Measurements from ENCODE around the gene RNPS1. TPM values are rescaled to one million over a fixed set of nuclear protein-coding genes. Genes with fewer than 3 reads are reported as not detected.
"Not testable (repeated sequence)": the region's sequence is repeated elsewhere in the genome, so short reads cannot be mapped to it uniquely, and the experiment has no call there.

The RNPS1 gene
- polyA plus RNA-seq, 1 experiment: 129 TPM

GRCh38 chr16:2244301-2244700, 23.6 kb downstream of the RNPS1 start:
- Histone ChIP-seq H3K4me3 (ENCODE audit: low read depth, low read length) (no peak overlapping the region), H3K27me3 (ENCODE audit: control insufficient read depth, insufficient read depth, low read length) (no peaks in the 10 kb centered on the region), H3K36me3 (ENCODE audit: control insufficient read depth, insufficient read depth, low read length) (peaks cover 28% of the 10 kb centered on the region)
- ChIA-PET POLR2A (no interaction called here), CTCF (no interaction called here)
- no peak for DNase-seq (ENCODE audit: low read depth)
- TF ChIP-seq, protein P1, sequence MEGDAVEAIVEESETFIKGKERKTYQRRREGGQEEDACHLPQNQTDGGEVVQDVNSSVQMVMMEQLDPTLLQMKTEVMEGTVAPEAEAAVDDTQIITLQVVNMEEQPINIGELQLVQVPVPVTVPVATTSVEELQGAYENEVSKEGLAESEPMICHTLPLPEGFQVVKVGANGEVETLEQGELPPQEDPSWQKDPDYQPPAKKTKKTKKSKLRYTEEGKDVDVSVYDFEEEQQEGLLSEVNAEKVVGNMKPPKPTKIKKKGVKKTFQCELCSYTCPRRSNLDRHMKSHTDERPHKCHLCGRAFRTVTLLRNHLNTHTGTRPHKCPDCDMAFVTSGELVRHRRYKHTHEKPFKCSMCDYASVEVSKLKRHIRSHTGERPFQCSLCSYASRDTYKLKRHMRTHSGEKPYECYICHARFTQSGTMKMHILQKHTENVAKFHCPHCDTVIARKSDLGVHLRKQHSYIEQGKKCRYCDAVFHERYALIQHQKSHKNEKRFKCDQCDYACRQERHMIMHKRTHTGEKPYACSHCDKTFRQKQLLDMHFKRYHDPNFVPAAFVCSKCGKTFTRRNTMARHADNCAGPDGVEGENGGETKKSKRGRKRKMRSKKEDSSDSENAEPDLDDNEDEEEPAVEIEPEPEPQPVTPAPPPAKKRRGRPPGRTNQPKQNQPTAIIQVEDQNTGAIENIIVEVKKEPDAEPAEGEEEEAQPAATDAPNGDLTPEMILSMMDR (IDR thresholded peaks at IDR 0.05; ENCODE audit: insufficient read depth, low read depth, low read length): no peak

DNA sequence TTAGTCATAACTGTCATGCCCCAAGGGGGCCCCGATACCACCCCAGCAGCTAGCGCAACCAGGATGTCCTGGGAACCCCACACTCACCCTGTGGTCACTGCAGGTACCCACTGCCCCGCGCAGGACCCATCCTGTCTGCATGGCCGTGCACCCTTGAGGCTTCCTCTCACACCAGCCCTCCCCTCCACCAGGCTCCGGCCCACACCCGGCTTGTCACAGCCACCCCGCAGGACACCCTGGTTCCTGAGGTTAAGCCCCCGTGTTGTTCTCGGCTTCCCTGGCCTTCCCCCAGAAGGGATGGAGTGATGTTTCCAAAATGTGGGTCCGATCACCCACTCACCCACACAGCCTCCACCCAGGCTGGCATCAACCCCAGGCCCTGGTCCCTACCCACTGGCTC, 24.1 kb downstream of the RNPS1 start:
- ChIA-PET POLR2A (no interaction called here), CTCF (no interaction called here)
- DNase-seq (ENCODE audit: low read depth): no peak

GRCh38 chr16:2243031-2243528, 24.8 kb downstream of the RNPS1 start:
- peaks cover 28% of the 10 kb centered on the region for H3K36me3 ChIP-seq (ENCODE audit: control insufficient read depth, insufficient read depth, low read length)
- H3K27me3 ChIP-seq (ENCODE audit: control insufficient read depth, insufficient read depth, low read length): no peaks in the 10 kb centered on the region
- POLR2A ChIA-PET: no interaction called here
- H3K4me3 ChIP-seq (ENCODE audit: low read depth, low read length): no peak overlapping the region
- CTCF ChIA-PET: no interaction called here
- TF ChIP-seq, protein P1 (IDR thresholded peaks at IDR 0.05; ENCODE audit: insufficient read depth, low read depth, low read length): no peak
- no peak for DNase-seq (ENCODE audit: low read depth)

More for the DNA sequence above, 24.1 kb downstream of the RNPS1 start:
- no peak overlapping the region for H3K4me3 ChIP-seq (ENCODE audit: low read depth, low read length)
- TF ChIP-seq, protein P1 (IDR thresholded peaks at IDR 0.05; ENCODE audit: insufficient read depth, low read depth, low read length): no peak
- no peaks in the 10 kb centered on the region for H3K27me3 ChIP-seq (ENCODE audit: control insufficient read depth, insufficient read depth, low read length)
- peaks cover 28% of the 10 kb centered on the region for H3K36me3 ChIP-seq (ENCODE audit: control insufficient read depth, insufficient read depth, low read length)

GRCh38 chr16:2242598-2242997, 25.3 kb downstream of the RNPS1 start:
- ChIA-PET CTCF (no interaction called here), POLR2A (no interaction called here)
- TF ChIP-seq, protein P1 (IDR thresholded peaks at IDR 0.05; ENCODE audit: insufficient read depth, low read depth, low read length): no peak
- H3K4me3 ChIP-seq (ENCODE audit: low read depth, low read length): no peak overlapping the region
- H3K27me3 ChIP-seq (ENCODE audit: control insufficient read depth, insufficient read depth, low read length): no peaks in the 10 kb centered on the region
- H3K36me3 ChIP-seq (ENCODE audit: control insufficient read depth, insufficient read depth, low read length): peaks cover 28% of the 10 kb centered on the region
- DNase-seq (ENCODE audit: low read depth): no peak

GRCh38 chr16:2240331-2240730, 27.6 kb downstream of the RNPS1 start:
- H3K4me3 ChIP-seq (ENCODE audit: low read depth, low read length); POLR2A ChIA-PET; DNase-seq (ENCODE audit: low read depth); H3K27me3 ChIP-seq (ENCODE audit: control insufficient read depth, insufficient read depth, low read length): not testable (repeated sequence)
- CTCF ChIA-PET: interaction anchor here (1.2 kb wide), 1 partner anchor 12 kb away, joined by 4 read pairs; the partner anchor contains the start of gene ECI1
- peaks cover 20% of the 10 kb centered on the region for H3K36me3 ChIP-seq (ENCODE audit: control insufficient read depth, insufficient read depth, low read length)

All from BJ (cell line).